Endothelial cell of umbilical vein (primary cell): ENCODE results near the gene JHY. TPM values are rescaled to one million over a fixed set of nuclear protein-coding genes. Genes with fewer than 3 reads are reported as not detected.

Source experiments
- BruUV-seq: library from RNA; stranded (reverse); fragments of 400-500 nt; replicated peaks from 2 replicates; lab custom pipeline; 2021; lab: Mats Ljungman, UMichigan
- CTCF ChIA-PET: fragments of 300-600, 350-600 bp; sonication (Branson Sonifier 250); formaldehyde crosslinking; loops from one replicate; lab custom pipeline; 2021; ENCODE audit warnings: antibody characterized with exemption, inconsistent platforms; lab: Charles Lee
- POLR2A ChIA-PET: fragments of 300-600, 350-600 bp; sonication (Branson Sonifier 250); formaldehyde crosslinking; loops from one replicate; lab custom pipeline; 2021; ENCODE audit warnings: antibody characterized with exemption, inconsistent platforms; lab: Charles Lee
- DNase-seq: peaks from one replicate; pipeline ENCODE4 v3.0.0-alpha.2; 2011; ENCODE audit warnings: low read depth, low spot score
- FAIRE-seq: peaks from 2 replicates; lab custom pipeline; 2011; peaks lifted over from hg19 to GRCh38; lab: Jason Lieb, UNC
- H2AFZ ChIP-seq: 2 replicates; pipeline ENCODE4 v1.6.0; 2012; ENCODE audit warnings: low read depth, low read length, control low read depth, inconsistent platforms
- H3K27ac ChIP-seq: 2 replicates; pipeline ENCODE4 v1.5.1; 2011; ENCODE audit warnings: low read depth, mild to moderate bottlenecking, control low read depth, low read length, moderate library complexity; ENCODE audit not compliant: insufficient read depth
- H3K27me3 ChIP-seq, 2 experiments: 2 replicates each; pipeline versions ENCODE4 v1.6.0 to v1.6.1; 2011; ENCODE audit warnings: low read length in 2 of 2, mixed read lengths in 1 of 2; ENCODE audit not compliant: control insufficient read depth in 2 of 2, insufficient read depth in 2 of 2
- H3K36me3 ChIP-seq, 2 experiments: 2 replicates in 1 of 2; 3 replicates in 1 of 2; pipeline ENCODE4 v1.5.1; 2011; ENCODE audit warnings: low read length in 2 of 2, mild to moderate bottlenecking in 1 of 2, moderate library complexity in 1 of 2; ENCODE audit not compliant: control insufficient read depth in 2 of 2, insufficient read depth in 2 of 2; ENCODE audit errors: extremely low read depth in 1 of 2
- H3K4me1 ChIP-seq: 3 replicates; pipeline ENCODE4 v1.5.1; 2011; ENCODE audit warnings: mild to moderate bottlenecking, low read length; ENCODE audit not compliant: control insufficient read depth, insufficient read depth; ENCODE audit errors: extremely low read depth
- H3K4me2 ChIP-seq: 2 replicates; pipeline ENCODE4 v1.6.1; 2011; ENCODE audit warnings: low read length, control low read depth, mixed read lengths; ENCODE audit not compliant: insufficient read depth
- H3K4me3 ChIP-seq, 3 experiments: fragments of 200-600 bp in 1 of 3; sonication (generic), shearing (Covaris generic) in 1 of 3; replicated peaks in 1 of 3; 2 replicates each; pipeline ENCODE4 v1.5.1; 2011 to 2016; ENCODE audit warnings: control low read depth in 3 of 3, low read length in 3 of 3, mild to moderate bottlenecking in 2 of 3, inconsistent platforms in 1 of 3, low read depth in 1 of 3, moderate library complexity in 1 of 3; ENCODE audit not compliant: insufficient read depth in 1 of 3
- H3K79me2 ChIP-seq: 2 replicates; pipeline ENCODE4 v1.6.0; 2012; ENCODE audit warnings: low read length, inconsistent platforms; ENCODE audit not compliant: control insufficient read depth, insufficient read depth
- H3K9ac ChIP-seq: replicated peaks from 2 replicates; pipeline ENCODE3; 2011; ENCODE audit warnings: low read length, control low read depth; ENCODE audit not compliant: insufficient read depth; ENCODE audit errors: extremely low read depth
- H3K9me1 ChIP-seq: replicated peaks from 3 replicates; pipeline ENCODE4 v1.6.0; 2011; ENCODE audit warnings: mild to moderate bottlenecking, low read length; ENCODE audit not compliant: control insufficient read depth, insufficient read depth; ENCODE audit errors: extremely low read depth
- H3K9me3 ChIP-seq: replicated peaks from 2 replicates; pipeline ENCODE4 v1.5.1; 2012; ENCODE audit warnings: low read length, inconsistent platforms; ENCODE audit not compliant: control insufficient read depth, insufficient read depth
- H4K20me1 ChIP-seq: replicated peaks from 2 replicates; pipeline ENCODE3; 2011; ENCODE audit warnings: mild to moderate bottlenecking, low read length; ENCODE audit not compliant: control insufficient read depth, insufficient read depth; ENCODE audit errors: extremely low read depth
- EZH2 ChIP-seq: IDR thresholded peaks from 2 replicates; pipeline ENCODE4 v1.6.1; 2012; ENCODE audit warnings: borderline replicate concordance, low read depth, mild to moderate bottlenecking, moderate library complexity, low read length, inconsistent platforms; ENCODE audit not compliant: severe bottlenecking
- FOS ChIP-seq: IDR thresholded peaks from 2 replicates; pipeline ENCODE4 v1.6.1; 2011; ENCODE audit warnings: mild to moderate bottlenecking, low read length, moderate library complexity, borderline replicate concordance; ENCODE audit not compliant: insufficient read depth
- GATA2 ChIP-seq: IDR thresholded peaks from 2 replicates; pipeline ENCODE4 v1.7.0; 2011; ENCODE audit warnings: low read depth, mild to moderate bottlenecking, moderate library complexity, mixed read lengths, low read length; ENCODE audit not compliant: insufficient read length, insufficient read depth
- JUN ChIP-seq: IDR thresholded peaks from 2 replicates; pipeline ENCODE4 v1.6.1; 2011; ENCODE audit warnings: borderline replicate concordance, low read depth; ENCODE audit not compliant: insufficient read length, insufficient read depth
- MAX ChIP-seq: IDR thresholded peaks from 2 replicates; pipeline ENCODE4 v1.6.1; 2011; ENCODE audit not compliant: insufficient read depth, insufficient read length
- MYC ChIP-seq: IDR thresholded peaks from one replicate; pipeline ENCODE4 v1.6.1; 2011; ENCODE audit warnings: mild to moderate bottlenecking, low read depth, low read length
- POLR2A ChIP-seq: IDR thresholded peaks from 2 replicates; pipeline ENCODE4 v1.6.1; 2012; ENCODE audit warnings: low read depth, mild to moderate bottlenecking, control low read depth, low read length
- POLR2AphosphoS5 ChIP-seq: IDR thresholded peaks from 2 replicates; pipeline ENCODE4 v1.6.1; 2012; ENCODE audit warnings: low read depth, mild to moderate bottlenecking, control low read depth, low read length, moderate library complexity; ENCODE audit not compliant: insufficient read depth
- dilution Hi-C: fragments of 300-500 bp; cut with MboI; formaldehyde crosslinking; loops from one replicate; pipeline ENCODE4 v1.15.0; 2019; ENCODE audit warnings: low sequenced_read_pairs; ENCODE audit not compliant: extremely low pct_ligation_motif_present
- intact Hi-C: fragments of 100-400 bp; cut with micrococcal nuclease; formaldehyde crosslinking; loops from one replicate; pipeline ENCODE4 v1.10.0; 2022
- polyA plus RNA-seq, 4 experiments: library from polyadenylated mRNA; depleted of rRNA in 3 of 4; stranded (reverse) in 3 of 4; unstranded in 1 of 4; fragments of >200 nt; gene quantifications; 2 replicates each; pipeline versions ENCODE4 v1.2.1 to v1.2.3, GENCODE V29; 2011 to 2012; ENCODE audit warnings: missing spikeins in 1 of 4
- total RNA-seq: library from RNA; stranded (reverse); gene quantifications from 2 replicates; pipeline ENCODE4 v1.2.3, GENCODE V29; 2021
- TF ChIP-seq, protein P1 (sequence below), 2 donors: IDR thresholded peaks; 1 replicate in 1 of 2; 2 replicates in 1 of 2; pipeline ENCODE4 v1.5.1; 2011; ENCODE audit warnings: low read length in 2 of 2, mild to moderate bottlenecking in 2 of 2, moderate library complexity in 2 of 2, control low read depth in 1 of 2, inconsistent platforms in 1 of 2, low read depth in 1 of 2; ENCODE audit not compliant: insufficient read depth in 1 of 2; ENCODE audit errors: extremely low read depth in 1 of 2

JHY gene
- total and polyA plus RNA-seq, 2 donors (not counting 3 experiments of a cell fraction or from before 2014, with no cell fraction given) = 1.8 to 3.9 TPM

DNA sequence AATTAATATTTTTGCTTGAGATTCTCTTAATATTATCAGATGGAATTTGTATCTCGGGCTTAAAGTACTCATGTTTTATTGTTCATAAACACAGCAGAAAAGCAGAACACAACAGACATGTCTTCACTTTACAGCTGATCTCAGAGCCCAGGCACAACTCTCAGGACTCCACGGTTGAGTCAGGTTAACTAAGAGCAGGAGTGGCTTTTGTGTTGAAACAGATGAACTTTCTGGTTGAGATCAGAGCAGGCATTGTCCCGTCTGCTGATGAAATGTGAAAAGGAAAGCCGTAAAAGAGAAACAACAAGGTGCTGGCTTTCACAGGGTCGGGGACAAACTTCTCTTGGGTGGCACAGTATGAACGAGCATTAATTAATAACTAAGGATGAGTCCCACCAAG lies 49.0 kb downstream of the JHY start:
- Histone ChIP-seq H3K27ac (no peak overlapping the region), H3K4me1 (no peaks in the 10 kb centered on the region), H3K79me2 (no peaks in the 10 kb centered on the region), H3K9me3 (no peaks in the 10 kb centered on the region), H4K20me1 (no peaks in the 10 kb centered on the region), H3K4me2 (no peak overlapping the region), H3K9me1 (no peaks in the 10 kb centered on the region), H3K9ac (no peak overlapping the region), H3K4me3 (no peak overlapping the region), H2AFZ (no peak overlapping the region), H3K36me3 (no peaks in the 10 kb centered on the region), H3K27me3 (no peaks in the 10 kb centered on the region)
- dilution Hi-C loops = no loop called here
- ChIA-PET CTCF (interaction anchor here (1.0 to 1.1 kb wide), 2 partner anchors 12 to 91 kb away, joined by 3 read pairs; no protein-coding TSS in a partner anchor), POLR2A (no interaction called here)
- TF ChIP-seq EZH2 (no peak), GATA2 (no peak), MYC (no peak), FOS (no peak), JUN (no peak), POLR2A (no peak), MAX (no peak), POLR2AphosphoS5 (no peak)
- TF ChIP-seq, protein P1, sequence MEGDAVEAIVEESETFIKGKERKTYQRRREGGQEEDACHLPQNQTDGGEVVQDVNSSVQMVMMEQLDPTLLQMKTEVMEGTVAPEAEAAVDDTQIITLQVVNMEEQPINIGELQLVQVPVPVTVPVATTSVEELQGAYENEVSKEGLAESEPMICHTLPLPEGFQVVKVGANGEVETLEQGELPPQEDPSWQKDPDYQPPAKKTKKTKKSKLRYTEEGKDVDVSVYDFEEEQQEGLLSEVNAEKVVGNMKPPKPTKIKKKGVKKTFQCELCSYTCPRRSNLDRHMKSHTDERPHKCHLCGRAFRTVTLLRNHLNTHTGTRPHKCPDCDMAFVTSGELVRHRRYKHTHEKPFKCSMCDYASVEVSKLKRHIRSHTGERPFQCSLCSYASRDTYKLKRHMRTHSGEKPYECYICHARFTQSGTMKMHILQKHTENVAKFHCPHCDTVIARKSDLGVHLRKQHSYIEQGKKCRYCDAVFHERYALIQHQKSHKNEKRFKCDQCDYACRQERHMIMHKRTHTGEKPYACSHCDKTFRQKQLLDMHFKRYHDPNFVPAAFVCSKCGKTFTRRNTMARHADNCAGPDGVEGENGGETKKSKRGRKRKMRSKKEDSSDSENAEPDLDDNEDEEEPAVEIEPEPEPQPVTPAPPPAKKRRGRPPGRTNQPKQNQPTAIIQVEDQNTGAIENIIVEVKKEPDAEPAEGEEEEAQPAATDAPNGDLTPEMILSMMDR (IDR thresholded peaks at IDR 0.05; ENCODE audit: extremely low read depth in 1 of 2, insufficient read depth in 1 of 2, low read depth in 1 of 2, low read length in 2 of 2) = no peak
- no peak for FAIRE-seq
- no peak for DNase-seq
- intact Hi-C loops = no loop called here
- no TSS peak for BruUV-seq
